ENCODE data around the gene HGFAC.
"Not testable (repeated sequence)": the region's sequence is repeated elsewhere in the genome, so short reads cannot be mapped to it uniquely, and the experiment has no call there.

HGFAC gene

DNA sequence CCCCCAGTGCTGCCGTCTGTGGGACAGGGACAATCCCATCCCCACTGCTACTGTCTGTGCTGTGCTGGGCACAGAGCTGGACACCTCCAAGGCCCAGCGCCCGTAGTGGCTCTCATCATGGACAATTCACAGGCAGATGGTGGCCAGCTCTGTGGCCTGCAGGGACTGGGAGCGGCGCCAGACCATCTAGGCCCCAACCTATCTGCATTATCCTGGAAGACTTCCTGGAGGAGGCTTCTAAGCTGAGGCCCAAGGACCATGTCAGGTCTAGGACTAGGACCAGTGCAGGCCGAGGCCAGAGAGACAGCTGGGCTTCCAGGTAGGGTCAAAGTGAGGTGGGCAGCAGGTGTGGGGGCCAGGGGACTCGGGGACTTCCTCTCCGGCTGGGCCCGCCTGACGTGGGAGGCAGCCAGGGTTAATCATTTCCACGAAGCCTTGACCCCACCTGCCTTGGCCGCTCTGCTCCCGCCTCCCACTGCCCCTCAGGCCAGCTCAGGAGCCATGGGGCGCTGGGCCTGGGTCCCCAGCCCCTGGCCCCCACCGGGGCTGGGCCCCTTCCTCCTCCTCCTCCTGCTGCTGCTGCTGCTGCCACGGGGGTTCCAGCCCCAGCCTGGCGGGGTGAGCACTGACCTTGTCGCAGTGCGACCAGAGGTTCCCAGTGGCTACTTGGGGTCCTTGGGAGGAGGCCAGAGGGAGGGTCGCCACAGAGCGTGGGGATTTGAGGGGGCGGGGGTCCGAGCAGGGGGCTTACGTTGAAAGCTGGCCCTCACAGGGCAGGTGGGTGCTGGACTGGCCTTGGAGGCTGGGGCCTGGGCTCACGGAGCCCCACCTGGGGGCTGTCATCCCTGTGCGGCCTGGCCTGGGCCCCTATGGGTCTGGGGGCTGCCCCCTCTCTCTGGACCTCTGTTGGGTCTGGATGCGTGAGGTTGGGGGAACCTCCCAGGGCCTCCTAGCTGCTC lies at the start of gene HGFAC:
TSS of gene HGFAC (plus strand) at position 468 of the 959 bp plus-strand sequence. CDS start at position 502, 34 bp downstream.
- DNase-seq, result no peak

DNA sequence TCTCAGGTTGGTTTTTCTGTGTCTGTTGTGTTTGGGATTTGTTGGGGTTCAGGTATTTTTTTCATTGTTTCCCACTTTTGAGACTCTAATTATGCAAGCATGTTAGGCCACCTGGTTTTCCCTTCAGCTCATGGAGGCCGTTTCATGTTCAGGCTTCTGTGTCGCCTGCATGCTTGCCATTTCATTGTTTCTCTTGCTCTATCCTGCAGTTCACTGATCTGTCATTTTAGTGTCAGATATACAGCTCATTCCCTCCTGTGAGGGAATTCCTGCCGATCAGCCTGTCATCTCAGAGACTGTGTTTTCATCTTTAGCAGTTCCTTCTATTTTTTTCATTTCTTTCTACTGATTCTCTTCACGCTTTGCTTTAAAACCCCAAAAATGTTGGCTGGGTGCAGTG lies 49.4 kb upstream of the HGFAC start:
- no peak for DNase-seq

DNA sequence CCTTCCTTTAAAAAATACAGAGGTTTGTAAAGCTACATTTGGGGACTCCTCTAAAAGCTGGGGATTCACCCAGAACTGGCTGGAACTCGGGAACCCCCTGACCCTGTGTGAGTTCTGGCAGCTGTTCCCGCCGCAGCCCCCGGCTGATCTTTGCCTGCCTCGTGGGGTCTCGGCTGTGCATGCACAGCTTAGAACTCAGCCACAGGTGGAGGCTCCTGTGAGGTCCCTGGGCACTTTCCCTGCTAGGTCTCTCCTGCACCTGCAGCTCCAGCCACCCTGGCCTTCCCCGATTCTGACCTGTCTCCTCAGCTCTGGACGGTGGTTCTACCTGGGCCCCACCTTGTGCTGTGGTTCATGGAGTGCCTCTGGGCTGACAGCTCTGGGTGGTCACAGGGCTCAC lies 48.6 kb upstream of the HGFAC start:
- no peak for DNase-seq

DNA sequence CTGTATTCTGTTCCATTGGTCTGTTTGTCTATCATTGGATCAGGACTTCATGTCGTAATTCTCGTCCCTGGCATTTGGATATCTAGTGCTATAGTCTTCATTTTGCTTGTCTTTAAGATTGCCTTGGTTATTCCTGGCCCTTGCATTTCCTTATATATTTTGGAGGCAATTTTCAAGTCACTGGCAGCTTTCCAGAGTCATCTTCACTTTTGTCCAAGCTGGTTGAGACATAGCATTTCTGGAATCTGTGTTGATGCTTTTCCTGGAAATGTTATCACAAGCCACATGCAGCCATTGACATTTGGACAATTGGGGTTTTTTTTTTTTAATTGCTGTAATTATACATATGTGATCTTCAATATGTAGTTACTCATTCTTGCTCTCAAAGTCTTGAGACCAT lies 45.2 kb upstream of the HGFAC start:
- DNase-seq, result no peak

DNA sequence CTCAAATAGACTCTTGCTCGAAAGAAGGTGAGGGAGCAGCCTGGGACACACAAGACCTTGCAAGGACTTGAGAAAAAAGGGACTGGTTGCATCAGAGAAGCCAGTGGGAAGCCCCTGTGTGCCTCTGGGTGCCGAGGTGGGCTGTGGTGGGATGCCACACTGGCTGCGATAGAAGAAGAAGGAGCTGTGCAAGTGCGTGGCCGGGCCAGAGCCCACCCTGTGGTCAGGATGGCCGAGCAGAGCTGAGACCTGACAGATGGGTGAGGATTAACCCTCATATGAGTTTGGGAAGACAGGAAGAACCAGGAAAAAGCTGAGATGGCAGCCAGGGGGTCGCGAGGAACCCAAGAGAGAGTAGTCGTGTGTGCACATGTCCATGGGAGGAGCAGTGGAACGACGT lies 44.6 kb upstream of the HGFAC start:
- DNase-seq, result no peak

DNA sequence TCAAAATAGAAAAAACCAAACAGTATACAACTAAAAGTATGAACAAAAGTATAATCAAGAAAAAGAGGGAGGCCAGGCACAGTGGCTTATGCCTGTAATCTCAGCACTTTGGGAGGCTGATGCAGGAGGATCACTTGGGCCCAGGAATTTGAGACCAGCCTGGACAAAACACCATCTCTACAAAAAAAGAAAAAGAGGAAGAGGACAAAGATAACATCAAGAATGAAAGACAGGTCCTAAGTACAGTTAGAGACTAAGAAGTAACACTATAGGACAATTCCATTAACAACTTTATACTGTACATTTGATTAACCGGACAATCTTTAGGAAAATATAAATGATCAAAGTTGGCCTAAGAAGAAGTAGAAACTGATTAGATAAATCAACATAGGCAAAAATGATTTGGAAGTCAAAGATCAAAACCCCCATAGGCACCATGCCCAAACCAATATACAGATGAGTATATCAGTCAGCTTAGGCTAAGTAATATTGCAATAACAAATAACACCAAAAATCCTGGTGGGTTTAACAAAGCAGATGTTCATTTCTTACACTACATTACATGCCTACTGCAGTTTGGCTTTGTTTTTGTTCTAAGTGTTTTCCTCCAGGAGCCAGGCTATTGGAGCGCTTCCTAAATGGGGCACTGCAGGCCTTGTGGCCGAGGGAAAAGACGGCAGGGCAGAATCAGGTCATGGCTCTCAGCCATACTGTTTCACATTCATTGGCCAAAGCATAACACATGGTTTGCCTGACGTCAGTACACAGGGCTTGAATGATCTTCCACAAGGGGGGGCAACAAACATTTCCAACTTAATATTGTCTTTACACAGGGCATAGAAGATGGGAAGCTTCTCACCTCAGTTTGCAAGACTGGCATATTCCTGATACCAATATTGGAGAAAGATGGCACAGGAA lies 42.2 kb upstream of the HGFAC start:
- no peak for DNase-seq

DNA sequence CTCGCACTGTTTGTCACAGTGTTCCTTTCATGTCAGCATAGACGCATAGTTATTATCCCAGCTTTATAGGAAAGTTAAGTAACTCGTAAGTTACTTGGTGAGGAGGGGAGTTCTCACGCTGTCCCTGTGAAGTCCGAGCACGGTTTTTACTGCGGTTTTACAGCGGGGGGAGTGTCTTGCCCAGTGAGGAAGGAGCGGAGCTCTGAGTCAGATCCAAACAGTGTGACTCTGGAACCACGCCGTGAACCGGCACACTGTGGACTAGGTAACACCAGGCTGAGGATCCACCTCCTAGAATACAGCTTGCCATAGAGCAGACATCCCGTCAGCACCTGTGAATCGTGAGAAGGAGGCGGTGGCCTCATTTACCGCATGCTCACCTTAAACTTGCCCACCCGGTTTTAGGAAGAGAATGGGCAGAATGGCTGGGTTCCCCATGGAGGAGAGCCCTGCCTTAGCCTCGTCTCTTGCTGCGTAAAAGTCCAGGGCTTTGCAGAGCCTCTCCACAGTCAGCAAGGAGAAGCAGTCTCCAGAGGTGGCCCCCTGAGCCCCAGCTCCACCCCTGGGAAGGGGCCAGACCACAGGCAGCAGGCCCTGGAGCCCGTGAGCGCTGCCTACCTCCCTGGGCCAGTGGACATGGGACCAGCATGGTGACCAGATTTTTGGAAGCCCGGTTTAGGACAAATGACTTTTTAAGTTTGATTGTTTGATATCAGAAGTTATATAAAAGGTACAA lies 40.2 kb upstream of the HGFAC start:
- peak; percentile 80 for DNase-seq

DNA sequence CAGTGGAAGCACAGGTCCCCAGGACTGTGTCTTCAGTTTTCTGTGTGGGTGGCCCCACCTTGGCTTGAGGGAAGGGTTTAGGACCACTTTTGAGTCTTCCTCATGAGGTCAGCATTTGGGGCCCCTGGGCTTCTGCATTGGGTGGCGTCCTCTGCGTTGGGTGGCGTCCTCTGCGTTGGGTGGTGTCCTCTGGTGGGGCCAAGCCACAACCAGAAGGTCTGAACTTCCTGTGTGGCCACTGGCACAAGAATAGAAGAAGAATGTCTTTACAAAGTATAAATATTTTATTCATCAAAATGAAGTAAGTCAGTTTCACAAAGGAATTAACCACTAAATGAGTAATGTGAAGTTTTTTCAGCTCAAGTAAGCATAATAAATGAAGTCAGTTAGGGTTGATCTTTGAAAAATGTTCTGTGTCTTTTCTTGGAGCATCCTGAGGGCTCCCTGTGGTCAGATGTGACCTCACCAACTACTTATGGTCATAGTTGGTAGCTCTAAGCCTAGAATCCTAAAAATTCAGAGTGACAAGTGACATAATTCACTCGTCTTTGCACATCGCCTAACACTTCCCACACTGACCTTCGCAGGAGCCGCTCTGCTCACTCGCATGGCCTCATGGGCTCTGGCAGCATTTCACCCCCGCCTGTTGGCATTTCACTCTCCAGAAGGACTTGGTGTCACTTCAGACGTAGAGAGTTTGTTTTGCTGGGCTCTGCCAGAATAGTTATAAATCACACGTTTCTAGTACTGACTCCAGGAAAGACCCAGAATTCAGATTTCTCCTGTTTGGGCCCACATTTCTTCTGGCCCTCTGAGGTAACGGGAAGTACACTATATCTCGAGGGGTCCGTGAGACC lies 39.0 kb upstream of the HGFAC start:
- DNase-seq, result peak; percentile 90

DNA sequence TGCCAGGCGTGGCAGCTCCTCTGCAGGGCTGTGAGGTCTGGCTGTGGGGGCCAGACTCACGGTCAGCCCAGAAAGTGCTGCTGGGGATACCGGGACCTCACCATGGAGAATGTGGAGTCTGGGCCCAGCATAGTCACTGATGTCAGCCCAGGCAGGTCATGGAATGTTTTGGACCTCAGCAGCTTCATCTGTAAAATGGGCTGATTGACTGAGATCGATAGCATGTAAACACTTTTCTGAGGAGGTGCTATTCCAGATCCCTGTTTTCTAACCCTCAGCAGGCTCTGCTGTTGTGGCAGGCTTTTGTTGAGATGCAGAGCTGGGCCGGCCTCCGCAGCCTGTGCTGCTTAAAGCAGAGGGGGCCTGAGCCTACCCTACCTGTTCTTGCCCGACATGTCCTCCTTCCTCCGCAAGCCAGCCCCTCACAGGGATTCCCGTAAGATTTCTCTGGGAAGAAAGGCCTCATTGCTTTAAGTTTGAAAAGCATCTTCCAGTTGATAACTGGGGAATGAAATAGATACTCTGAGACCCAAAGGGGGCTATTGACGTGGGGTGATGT lies 38.3 kb upstream of the HGFAC start:
- no peak for DNase-seq

DNA sequence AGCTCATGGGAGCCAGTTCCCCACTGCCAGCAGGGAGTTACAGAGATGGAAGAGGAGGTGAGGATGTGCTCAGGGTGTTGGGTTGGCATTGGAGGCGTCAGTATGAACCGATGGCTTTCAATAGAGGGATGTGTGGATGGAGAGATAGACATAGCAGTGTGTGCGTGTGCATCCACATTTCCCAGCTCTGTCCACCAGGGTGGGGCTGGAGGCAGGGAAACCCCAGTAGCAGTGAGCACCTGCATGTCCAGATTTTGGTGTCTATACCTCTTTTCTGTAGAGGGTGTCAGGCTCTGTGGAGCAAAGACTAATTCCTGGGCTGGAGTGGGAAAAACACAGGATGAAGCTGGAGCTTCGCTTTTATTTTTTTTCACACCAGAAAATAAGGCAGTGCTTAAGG lies 37.2 kb upstream of the HGFAC start:
- DNase-seq, result no peak

DNA sequence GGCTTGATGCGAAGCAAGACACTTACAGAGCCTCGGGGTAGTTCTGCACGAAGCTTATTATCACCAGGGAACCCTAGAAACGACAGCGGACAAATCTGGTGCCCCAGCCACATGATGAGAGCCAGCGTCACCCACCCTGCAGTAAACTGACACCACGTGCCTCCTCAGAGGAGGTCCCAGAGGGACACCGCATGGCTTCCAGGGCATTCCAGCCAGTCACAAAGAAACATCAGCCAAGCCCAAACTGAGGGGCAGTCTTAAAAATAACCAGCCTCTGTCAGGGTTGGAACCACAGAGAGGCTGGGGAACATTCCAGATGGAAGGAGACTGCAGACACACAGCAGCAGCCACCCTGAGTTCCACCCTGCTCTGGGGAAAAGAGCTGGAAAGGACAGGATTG lies 36.6 kb upstream of the HGFAC start:
- DNase-seq, result no peak

DNA sequence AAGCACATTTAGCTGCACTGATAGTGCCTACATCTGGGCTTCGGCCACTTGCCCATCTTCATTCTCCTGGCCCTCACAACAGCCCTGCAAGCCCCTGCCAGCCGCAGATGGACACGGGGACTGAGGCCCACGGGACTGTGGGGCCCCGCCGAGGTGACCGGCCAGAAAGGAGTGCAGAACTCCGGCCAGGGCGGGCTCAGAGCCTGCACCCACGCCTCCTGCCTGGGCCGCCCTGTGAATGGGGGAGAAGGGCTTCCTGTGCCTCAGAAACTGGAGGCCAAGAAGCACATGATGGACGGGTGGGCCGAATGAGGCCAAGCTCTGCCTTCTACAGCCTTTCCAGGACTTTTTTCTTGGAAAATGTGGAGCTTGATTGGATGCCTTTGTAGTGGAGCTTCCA lies 35.7 kb upstream of the HGFAC start:
- DNase-seq, result no peak

DNA sequence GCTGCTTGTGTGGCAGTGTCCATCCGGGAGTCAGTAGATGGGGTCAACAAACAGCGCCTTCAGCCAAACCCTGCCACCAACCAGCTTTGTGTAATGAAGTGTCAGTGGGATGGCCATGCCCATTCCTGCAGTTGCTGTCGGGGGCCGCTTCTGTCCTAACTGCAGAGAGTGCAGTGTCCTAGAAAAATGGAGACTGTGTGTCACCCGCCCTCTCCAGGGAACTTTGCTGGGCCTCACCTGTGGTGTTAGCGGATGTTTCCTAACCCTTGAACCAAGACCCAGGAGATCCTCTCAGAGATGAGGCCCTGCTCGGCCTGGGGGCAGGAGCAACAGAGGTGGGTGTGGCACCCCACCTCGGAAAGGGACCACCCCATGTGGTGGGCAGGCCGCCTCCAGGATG lies 35.3 kb upstream of the HGFAC start:
- DNase-seq, result no peak

DNA sequence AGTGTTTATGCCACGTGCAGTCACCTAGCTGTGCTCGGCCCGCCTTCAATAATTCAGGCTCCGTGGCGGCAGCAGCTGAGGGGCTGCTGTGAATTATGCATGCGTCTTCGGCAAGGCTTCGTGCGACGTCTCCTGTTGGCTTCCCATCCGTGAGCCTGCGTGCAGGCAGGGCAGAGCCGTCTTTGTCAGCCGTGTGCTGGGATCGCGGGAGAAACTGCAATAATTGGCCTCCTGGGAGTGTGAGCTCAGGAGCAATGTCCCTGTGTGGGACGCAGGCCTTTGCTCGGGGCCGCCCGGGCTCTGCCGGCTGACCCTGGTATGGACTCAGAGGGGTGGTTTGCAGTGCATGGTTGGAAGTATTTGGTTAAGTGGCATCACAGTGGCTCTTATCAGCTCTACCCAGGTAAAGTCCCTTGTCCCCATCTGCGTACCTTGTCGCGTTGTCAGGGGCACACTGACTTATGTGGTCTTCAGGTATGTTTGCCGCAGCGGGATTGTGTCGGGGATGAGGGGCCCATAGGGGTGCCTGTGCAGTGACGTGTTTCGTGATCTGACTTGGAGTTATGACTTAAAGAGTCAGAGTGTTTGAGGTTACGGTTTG lies 34.5 kb upstream of the HGFAC start:
- DNase-seq, result no peak

DNA sequence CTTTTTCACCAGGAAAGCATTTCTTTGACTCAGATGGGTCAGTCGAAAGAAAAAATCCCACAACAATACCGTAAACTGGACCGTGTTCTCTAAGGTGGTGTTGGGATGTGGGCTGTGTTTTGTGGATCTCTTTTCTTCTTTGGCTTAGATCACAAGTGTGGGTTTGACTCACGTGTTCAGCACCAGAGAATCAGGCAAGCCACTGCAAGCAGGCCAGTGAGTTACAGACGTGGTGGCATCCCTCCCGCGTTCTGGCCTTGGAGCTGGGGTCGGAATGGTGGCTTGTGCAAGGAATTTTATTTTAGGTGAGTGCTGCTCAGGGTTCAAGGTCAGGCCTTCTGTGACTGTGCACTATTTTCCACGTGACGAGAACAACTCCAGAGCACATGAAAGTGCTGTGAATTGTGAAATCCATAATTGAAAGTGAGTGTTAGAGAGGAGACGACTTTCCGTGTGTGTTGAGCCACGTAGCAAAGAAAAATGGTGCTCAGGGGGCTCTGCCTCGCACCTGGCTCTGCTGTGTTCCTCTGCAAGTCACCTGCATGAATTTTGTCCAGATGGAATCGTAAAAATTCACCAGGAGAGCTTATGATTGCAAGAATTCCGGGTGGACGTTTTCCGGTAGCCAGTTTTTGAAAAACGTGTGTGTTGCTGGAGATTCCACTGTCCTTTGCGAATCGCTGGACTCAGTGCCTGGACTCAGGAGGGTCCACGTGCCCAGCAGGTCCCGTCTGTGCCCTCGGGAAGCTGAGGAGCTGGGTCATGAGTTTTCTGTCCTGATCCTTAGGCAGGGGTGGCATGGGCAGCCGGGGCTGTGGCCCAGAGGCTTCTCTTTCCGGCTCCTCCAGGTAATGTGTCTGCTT lies 33.6 kb upstream of the HGFAC start:
- no peak for DNase-seq

DNA sequence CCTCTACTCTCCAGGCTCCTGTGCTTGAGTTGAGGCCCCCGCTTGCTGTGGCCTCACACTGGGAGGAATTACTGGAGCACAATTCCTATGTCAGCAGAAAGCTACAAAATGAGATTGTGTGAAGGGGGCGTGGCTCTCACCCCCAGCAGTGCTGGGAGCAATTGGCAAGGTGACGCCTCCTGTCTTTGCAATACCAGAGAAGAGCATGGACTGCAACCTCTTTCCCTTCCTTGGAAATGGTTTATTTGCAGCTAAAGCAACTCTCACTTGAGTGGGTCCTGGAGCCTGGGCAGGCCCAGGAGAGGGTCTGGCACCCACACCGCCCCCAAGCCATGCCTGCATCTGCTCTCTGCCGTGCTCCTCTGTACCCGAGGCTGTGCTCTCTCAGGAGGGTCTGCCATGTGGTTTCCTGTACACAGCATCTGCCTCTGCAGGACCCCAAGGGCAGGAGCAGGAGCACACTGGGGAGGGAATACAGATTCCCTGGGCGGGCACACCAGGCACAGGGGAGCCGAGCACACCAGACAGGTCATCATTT lies 32.9 kb upstream of the HGFAC start:
- DNase-seq, result no peak

DNA sequence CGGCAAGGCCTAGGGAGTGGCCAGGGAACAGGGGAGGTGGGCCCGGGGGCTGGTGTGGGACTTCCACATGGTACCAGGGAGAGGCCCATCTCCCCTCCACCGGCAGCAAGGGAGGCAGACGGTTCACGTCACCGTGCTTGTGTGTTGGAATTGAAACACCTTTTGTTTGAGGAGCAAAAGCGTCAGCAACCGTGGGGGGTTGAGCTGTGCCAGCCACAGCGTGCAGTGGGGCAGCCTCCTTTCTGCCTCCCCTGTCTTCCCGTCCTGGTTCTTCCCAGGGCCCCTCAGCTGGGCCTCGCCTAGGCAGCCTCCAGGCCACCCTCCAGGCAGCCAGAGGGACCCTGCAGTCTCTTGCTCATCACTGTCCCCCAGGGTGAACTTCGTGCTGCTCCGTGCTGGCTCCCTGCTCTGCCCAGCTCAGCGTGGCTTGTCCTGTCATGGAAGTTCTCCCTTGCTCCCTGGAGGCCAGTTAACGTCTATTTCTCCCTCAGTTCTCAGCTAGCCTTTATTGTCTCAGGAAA lies 32.1 kb upstream of the HGFAC start:
- no peak for DNase-seq

DNA sequence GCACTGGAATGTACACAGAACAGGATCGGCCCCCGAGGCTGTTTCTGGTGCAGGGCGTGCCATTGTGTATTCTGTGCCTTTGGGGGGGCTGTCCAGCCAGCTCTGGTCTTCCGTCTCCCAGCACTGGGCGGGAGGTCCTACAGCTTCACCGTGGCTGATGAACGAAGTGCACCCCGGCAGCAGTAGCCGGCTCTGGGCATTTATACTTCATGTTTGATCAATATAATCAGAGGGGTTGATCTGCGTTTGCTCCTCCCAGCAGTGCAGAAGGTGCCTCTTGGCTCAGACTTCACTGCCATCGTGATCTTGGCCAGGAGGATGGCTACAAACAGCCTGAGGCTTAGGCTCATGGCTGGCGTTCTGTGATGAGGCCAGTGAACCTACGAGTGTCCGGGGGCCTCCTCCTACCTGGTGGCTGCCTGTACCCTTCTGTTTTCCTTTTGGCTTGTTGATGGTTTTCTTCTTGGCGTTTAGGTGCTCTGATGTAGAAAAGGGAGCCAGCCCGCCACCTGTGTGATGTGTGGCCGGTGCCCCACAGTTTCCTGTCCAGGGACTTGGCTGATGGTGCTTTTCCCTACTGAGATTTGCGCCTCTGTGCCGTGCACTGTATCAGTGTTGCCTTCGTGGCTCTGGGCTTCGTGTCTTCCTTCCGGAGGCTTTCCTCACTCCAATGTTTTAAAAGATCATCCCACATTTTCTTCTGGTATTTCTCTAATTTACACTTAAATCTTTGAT lies 31.2 kb upstream of the HGFAC start:
- DNase-seq, result no peak

DNA sequence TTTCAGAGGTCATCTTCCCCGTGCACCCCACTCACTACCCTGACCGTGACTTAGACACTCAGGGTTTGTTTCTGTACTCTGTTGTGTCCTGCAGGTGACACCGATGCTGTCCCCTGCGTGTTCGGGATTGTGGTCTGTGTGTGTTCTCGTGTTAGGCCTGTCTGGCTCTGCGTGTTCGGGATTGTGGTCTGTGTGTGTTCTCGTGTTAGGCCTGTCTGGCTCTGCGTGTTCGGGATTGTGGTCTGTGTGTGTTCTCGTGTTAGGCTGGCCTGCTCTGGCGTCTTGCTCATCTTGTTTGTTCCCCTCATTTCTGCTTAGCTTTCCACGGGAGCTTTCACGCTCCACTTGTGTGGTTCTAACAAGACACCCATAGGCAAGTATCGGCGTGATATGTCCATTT lies 30.6 kb upstream of the HGFAC start:
- not testable (repeated sequence) for DNase-seq

All from EL (cell line).